ENCODE data around the gene SLC43A1. TPM values are rescaled to one million over a fixed set of nuclear protein-coding genes. Genes with fewer than 3 reads are reported as not detected.

Gene SLC43A1
- total RNA-seq, 4 donors from 2014 or later: 7.4 to 35.1 (median 15.8) TPM

DNA sequence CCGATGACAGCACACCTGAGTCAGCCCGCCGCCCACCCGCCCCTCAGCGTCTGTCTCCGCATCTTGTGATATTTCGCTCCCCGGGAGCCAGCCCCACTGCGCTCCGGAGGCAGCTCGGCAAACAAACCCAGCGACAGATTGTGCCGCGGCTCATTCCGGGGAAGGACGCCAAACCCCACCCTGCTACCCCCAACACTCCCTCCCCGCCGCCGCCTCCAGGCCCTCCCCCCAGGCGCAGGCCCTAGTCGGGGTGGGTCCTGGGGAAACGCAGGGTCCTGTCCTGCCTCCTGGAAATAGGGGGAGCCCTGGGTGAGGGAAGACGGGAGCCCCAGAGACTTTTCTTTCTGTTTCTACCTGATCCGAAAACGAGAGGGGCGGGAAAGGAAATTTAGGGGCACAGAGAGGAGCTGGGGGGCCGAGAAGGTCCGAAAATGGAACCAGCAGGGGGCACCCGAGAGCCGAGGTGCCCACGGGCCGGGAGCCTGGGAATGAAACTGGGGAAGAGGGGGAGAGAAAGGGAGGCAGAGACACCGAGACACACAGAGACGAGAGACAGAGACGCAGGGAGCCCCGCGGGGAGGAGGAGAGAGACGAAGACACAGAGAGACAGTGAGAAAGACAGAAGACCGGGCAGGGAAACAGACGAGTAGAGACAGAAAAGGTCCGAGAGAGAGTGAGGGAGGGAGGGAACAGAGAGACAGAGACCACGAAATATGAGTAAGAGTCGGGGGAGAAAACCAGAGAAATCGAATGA lies 56.9 kb downstream of the SLC43A1 start:
- no peak overlapping the region for H3K27ac ChIP-seq
- in situ Hi-C loops (cut with MboI; ENCODE audit: low sequenced_read_pairs in 4 of 4) (loop anchor here (5.0 to 25.0 kb wide), 5 partner anchors 69 to 1054 kb away; partner anchors contain the start of genes YPEL4 (in 3 of the 4) and OR5B21 (in 1 of the 4)), intact Hi-C loops (cut with DNase I; ENCODE audit: low total_unique reads) (loop anchor here (2.0 to 10.0 kb wide), 4 partner anchors 18 to 1056 kb away; partner anchors contain the start of gene UBE2L6)
- peaks cover 22 to 42% (median 33%) of the 10 kb centered on the region in 3 donors for H3K27me3 ChIP-seq
- DNase-seq: no peak
- H3K4me1 ChIP-seq: peaks cover 21 to 30% of the 10 kb centered on the region in 2 donors
- ATAC-seq: peak; percentile 42 to 63
- no peaks in the 10 kb centered on the region for H3K9me3 ChIP-seq
- H3K36me3 ChIP-seq: no peaks in the 10 kb centered on the region
- TF ChIP-seq, protein P1, sequence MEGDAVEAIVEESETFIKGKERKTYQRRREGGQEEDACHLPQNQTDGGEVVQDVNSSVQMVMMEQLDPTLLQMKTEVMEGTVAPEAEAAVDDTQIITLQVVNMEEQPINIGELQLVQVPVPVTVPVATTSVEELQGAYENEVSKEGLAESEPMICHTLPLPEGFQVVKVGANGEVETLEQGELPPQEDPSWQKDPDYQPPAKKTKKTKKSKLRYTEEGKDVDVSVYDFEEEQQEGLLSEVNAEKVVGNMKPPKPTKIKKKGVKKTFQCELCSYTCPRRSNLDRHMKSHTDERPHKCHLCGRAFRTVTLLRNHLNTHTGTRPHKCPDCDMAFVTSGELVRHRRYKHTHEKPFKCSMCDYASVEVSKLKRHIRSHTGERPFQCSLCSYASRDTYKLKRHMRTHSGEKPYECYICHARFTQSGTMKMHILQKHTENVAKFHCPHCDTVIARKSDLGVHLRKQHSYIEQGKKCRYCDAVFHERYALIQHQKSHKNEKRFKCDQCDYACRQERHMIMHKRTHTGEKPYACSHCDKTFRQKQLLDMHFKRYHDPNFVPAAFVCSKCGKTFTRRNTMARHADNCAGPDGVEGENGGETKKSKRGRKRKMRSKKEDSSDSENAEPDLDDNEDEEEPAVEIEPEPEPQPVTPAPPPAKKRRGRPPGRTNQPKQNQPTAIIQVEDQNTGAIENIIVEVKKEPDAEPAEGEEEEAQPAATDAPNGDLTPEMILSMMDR (IDR thresholded peaks at IDR 0.05 in 4 of 5, conservative IDR thresholded peaks at IDR 0.05 in 1 of 5): peak; percentile 70 to 90 (median 80)
- no peak for TF ChIP-seq POLR2A (IDR thresholded peaks at IDR 0.05)
- H3K4me3 ChIP-seq: peak overlapping the region; percentile 46 to 63 (median 54)

DNA sequence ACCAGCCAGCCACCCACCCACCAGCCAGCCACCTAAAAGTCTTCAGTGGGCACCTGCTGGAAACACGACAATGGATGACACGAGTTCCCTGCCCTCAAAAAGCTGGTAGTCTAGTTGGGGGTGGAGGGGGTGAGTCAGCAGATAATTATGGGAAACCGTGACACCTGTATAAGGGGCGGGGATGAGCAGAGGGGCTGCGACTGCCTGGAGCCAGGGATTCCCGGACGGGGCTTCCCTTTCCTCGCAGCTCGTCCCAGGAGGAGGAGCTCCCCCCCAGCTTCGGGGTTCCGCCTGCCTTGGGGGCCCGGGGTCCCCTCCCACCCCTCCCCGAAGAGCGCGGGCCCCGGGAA lies 57.5 kb downstream of the SLC43A1 start:
- DNase-seq (no peak), ATAC-seq (no peak)
- Histone ChIP-seq H3K4me3 (peak overlapping the region; percentile 46 to 63 (median 54)), H3K27ac (no peak overlapping the region), H3K9me3 (no peaks in the 10 kb centered on the region), H3K4me1 (peaks cover 21 to 30% of the 10 kb centered on the region in 2 donors), H3K36me3 (no peaks in the 10 kb centered on the region), H3K27me3 (peaks cover 22 to 42% (median 33%) of the 10 kb centered on the region in 3 donors)
- TF ChIP-seq POLR2A (IDR thresholded peaks at IDR 0.05): no peak
- TF ChIP-seq, protein P1 (IDR thresholded peaks at IDR 0.05 in 4 of 5, conservative IDR thresholded peaks at IDR 0.05 in 1 of 5): no peak
- intact Hi-C loops (cut with DNase I; ENCODE audit: low total_unique reads): loop anchor here (2.0 to 10.0 kb wide), 4 partner anchors 19 to 1057 kb away; partner anchors contain the start of gene UBE2L6
- in situ Hi-C loops (cut with MboI; ENCODE audit: low sequenced_read_pairs in 4 of 4): loop anchor here (5.0 to 25.0 kb wide), 5 partner anchors 69 to 1054 kb away; partner anchors contain the start of genes YPEL4 (in 3 of the 4) and OR5B21 (in 1 of the 4)

DNA sequence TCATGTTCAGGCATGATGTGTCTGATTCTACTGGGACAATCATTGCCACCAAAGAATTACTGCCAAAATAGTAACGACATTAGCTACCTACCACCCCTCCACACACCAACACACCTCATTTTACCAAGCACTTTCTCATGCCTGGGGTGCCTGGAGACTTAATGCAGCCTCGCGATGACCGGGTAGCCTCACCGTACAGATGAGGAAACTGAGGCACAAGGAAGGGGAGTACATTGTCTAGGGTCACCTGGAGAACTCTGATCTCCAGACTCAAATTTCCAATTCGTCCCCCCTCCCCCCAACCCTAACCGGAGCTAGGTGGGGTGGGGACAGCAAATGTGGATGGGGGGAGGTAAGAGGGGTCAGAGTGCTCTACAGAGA lies 57.9 kb downstream of the SLC43A1 start:
- peaks cover 22 to 42% (median 33%) of the 10 kb centered on the region in 3 donors for H3K27me3 ChIP-seq
- TF ChIP-seq POLR2A (IDR thresholded peaks at IDR 0.05): no peak
- TF ChIP-seq, protein P1 (IDR thresholded peaks at IDR 0.05 in 4 of 5, conservative IDR thresholded peaks at IDR 0.05 in 1 of 5): no peak
- no peak for ATAC-seq
- H3K27ac ChIP-seq: no peak overlapping the region
- in situ Hi-C loops (cut with MboI; ENCODE audit: low sequenced_read_pairs in 4 of 4) (loop anchor here (5.0 to 25.0 kb wide), 5 partner anchors 70 to 1055 kb away; partner anchors contain the start of genes YPEL4 (in 3 of the 4) and OR5B21 (in 1 of the 4)), intact Hi-C loops (cut with DNase I; ENCODE audit: low total_unique reads) (loop anchor here (1.0 to 10.0 kb wide), 8 partner anchors 19 to 1057 kb away; partner anchors contain the start of genes TIMM10 and UBE2L6)
- H3K4me1 ChIP-seq: peaks cover 21 to 30% of the 10 kb centered on the region in 2 donors
- no peak for DNase-seq
- H3K9me3 ChIP-seq: no peaks in the 10 kb centered on the region
- no peaks in the 10 kb centered on the region for H3K36me3 ChIP-seq
- peak overlapping the region in 1 of 4 donors; percentile 30 for H3K4me3 ChIP-seq

DNA sequence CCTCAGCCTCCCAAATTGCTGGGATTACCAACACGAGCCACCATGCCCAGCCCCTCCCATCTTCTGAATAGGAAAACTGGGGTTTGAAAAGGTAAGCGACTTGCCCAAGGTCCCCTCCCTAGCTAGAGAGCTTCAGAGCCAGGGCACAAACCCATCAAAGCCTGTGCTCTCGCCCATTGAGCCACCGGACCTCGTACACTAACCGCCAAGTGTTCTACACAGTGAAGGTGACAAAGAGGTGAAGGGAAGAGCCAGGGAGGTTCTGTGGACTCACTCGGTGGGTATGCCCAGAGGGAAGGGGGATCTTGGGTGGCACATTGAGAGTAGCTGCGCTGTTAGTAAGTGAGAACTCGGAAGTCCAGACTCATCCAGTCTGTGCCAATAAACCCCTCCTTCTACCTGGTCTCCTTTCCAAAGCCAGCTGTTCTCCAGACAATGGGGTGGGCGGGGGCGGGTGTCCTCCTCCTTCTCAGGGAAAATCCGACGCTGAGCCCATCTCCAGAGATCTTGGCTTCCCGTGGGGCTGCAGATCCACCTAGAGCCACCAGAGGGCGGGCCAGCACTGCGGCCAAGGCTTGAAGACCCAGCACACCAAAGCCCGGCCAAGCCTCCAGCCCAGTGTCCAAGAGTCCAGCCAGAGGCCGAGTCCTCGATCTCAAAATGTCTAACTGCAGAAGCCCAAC lies 58.4 kb downstream of the SLC43A1 start:
- H3K27ac ChIP-seq: no peak overlapping the region
- intact Hi-C loops (cut with DNase I; ENCODE audit: low total_unique reads): loop anchor here (1.0 to 10.0 kb wide), 7 partner anchors 23 to 1058 kb away; partner anchors contain the start of genes TIMM10 and UBE2L6
- peaks cover 22 to 41% (median 33%) of the 10 kb centered on the region in 3 donors for H3K27me3 ChIP-seq
- ATAC-seq (peak; percentile 82 to 87), DNase-seq (peak; percentile 73 to 84)
- no peak for TF ChIP-seq POLR2A (IDR thresholded peaks at IDR 0.05)
- TF ChIP-seq, protein P1 (IDR thresholded peaks at IDR 0.05 in 4 of 5, conservative IDR thresholded peaks at IDR 0.05 in 1 of 5): peak; percentile 94 to 100 (median 96)
- H3K4me1 ChIP-seq: peaks cover 21 to 30% of the 10 kb centered on the region in 2 donors
- no peaks in the 10 kb centered on the region for H3K9me3 ChIP-seq
- in situ Hi-C loops (cut with MboI; ENCODE audit: low sequenced_read_pairs in 4 of 4): loop anchor here (5.0 to 25.0 kb wide), 5 partner anchors 70 to 1055 kb away; partner anchors contain the start of genes YPEL4 (in 3 of the 4) and OR5B21 (in 1 of the 4)
- peak overlapping the region in 1 of 4 donors; percentile 30 for H3K4me3 ChIP-seq
- H3K36me3 ChIP-seq: no peaks in the 10 kb centered on the region
